ENCODE data around the gene RDH11.

The RDH11 gene, protein sequence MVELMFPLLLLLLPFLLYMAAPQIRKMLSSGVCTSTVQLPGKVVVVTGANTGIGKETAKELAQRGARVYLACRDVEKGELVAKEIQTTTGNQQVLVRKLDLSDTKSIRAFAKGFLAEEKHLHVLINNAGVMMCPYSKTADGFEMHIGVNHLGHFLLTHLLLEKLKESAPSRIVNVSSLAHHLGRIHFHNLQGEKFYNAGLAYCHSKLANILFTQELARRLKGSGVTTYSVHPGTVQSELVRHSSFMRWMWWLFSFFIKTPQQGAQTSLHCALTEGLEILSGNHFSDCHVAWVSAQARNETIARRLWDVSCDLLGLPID

DNA sequence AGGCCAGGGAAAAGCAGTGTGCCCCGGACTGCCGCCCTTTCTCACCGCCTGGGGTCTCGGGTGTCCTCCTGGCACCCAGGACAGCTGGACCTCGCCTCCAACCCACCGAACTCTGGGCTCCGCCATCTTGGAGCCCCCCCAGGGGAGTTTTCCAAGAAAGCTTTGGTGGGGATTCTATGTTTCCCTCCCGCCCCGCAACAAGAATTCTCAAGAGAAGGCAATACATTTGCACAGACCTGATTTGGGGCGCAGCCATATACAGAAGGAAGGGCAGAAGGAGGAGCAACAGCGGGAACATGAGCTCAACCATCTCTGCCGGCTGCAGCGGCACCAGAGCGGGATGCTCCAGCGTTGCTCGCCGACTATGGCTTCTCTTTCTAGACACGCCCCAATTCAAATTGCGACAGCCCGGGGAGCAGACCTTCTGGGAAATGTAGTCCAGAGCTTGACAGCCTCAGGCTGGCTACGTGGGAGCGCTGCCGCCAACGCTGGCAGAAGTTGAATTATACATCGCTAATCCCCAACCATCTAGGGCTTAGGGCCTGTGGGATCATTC, at the start of gene RDH11:
Gene RDH11, minus strand, starts transcription at position 371 of the 556 bp plus-strand sequence. Its CDS starts 61 bp downstream, at position 310.
- no peaks in the 10 kb centered on the region; the same call in 1 of the 2 replicates for H3K27me3 ChIP-seq (ENCODE audit: control insufficient read depth, insufficient read depth, low read length)
- H3K4me1 ChIP-seq (ENCODE audit: control insufficient read depth, insufficient read depth, low read length) = no peaks in the 10 kb centered on the region
- H3K27ac ChIP-seq (ENCODE audit: low read depth, low read length) = peak within 1 kb of the TSS; percentile 73; the same call in 1 of the 2 replicates
- peak within 1 kb of the TSS; percentile 100 for H3K4me3 ChIP-seq (ENCODE audit: low read depth, low read length)
- H3K9me3 ChIP-seq (ENCODE audit: control insufficient read depth, insufficient read depth, low read depth, low read length) = no peaks in the 10 kb centered on the region
- peaks cover 31% of the 10 kb centered on the region for H3K36me3 ChIP-seq (ENCODE audit: control insufficient read depth, insufficient read depth, low read length)
- peak within 1 kb of the TSS; percentile 97 for H3K9ac ChIP-seq (ENCODE audit: low read length)

DNA sequence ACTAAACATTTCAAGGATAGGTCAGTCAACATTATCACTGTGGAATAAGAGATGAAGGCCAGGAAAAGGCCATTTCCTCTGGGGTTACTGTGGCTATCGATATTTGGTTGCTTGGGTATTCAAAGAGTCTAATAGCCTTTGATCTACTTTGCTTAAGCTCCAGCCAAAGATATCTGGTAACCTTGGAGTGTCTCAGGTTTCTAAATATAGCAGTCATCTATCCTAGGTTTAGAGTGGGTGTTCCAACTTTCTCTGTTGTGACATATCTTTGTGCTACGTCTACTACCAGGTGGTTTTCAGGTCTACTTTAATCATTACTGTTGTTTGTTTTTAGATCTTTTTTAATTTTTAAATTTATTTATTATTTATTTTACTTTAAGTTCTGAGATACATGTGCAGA, 48.5 kb upstream of the RDH11 start:
- no peaks in the 10 kb centered on the region for H3K4me1 ChIP-seq (ENCODE audit: control insufficient read depth, insufficient read depth, low read length)
- no peak overlapping the region for H3K27ac ChIP-seq (ENCODE audit: low read depth, low read length)
- no peak overlapping the region for H3K9ac ChIP-seq (ENCODE audit: low read length)
- H3K27me3 ChIP-seq (ENCODE audit: control insufficient read depth, insufficient read depth, low read length) = no peaks in the 10 kb centered on the region
- no peaks in the 10 kb centered on the region for H3K9me3 ChIP-seq (ENCODE audit: control insufficient read depth, insufficient read depth, low read depth, low read length)
- no peak overlapping the region for H3K4me3 ChIP-seq (ENCODE audit: low read depth, low read length)
- peaks cover 19% of the 10 kb centered on the region for H3K36me3 ChIP-seq (ENCODE audit: control insufficient read depth, insufficient read depth, low read length)

DNA sequence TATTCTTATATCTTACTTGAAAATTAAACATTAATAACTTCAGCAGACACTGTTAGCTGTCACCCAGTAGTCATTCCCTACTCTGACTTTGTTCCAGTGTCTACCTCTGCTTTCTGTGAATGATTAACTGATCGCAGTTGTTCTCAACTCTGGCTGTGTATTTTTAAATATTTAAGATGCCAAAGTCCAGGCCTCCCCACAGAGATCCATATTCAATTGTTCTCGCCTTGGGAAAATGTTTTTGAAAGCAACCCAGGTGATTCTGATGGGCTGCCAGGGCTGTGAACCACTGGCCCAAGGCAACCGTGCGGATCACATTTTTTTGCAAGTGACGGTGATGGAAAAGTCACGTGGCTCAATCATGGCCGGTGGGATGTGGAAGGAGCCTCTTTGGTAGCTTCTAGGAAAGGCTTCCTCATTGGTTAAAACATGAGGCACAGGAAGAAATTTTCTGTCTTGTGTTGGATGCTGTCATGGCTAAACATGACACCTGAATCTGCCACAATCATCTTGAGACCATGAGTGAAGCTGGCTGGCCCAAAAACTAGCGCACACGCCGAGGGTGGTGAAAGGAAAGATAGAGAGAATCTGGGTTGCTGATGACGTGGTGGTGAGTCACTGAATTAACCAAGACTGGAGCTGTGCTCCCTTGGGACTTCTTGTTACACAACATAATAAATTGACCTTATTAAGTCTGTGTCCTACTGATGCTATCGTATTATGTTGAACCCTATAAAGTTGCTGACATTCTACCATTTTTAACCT, 43.4 kb upstream of the RDH11 start:
- Histone ChIP-seq H3K27ac (ENCODE audit: low read depth, low read length) (no peak overlapping the region), H3K9ac (ENCODE audit: low read length) (no peak overlapping the region), H3K36me3 (ENCODE audit: control insufficient read depth, insufficient read depth, low read length) (no peaks in the 10 kb centered on the region), H3K9me3 (ENCODE audit: control insufficient read depth, insufficient read depth, low read depth, low read length) (no peaks in the 10 kb centered on the region), H3K27me3 (ENCODE audit: control insufficient read depth, insufficient read depth, low read length) (no peaks in the 10 kb centered on the region), H3K4me1 (ENCODE audit: control insufficient read depth, insufficient read depth, low read length) (no peaks in the 10 kb centered on the region), H3K4me3 (ENCODE audit: low read depth, low read length) (no peak overlapping the region)

DNA sequence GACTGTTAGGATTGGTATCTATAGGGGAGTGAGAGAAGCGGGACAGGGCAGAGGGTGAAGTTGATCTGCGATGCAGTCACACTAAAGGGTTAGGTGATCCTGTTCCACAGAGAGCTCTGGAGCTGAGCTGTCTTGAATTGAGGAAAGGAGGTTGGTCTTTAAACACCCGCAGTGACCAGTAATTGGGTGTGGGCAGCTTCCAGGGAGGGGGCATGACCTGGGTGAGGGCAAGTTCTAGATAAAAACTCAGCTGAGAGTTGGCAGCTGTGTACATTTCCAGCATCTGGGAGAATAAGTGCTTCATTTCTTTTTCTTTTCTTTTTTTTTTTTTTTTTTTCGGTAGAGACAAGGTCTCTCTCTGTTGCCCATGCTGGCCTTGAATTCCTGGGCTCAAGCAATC, 41.2 kb upstream of the RDH11 start:
- Histone ChIP-seq H3K9me3 (ENCODE audit: control insufficient read depth, insufficient read depth, low read depth, low read length) (no peaks in the 10 kb centered on the region), H3K27me3 (ENCODE audit: control insufficient read depth, insufficient read depth, low read length) (no peaks in the 10 kb centered on the region), H3K9ac (ENCODE audit: low read length) (no peak overlapping the region), H3K4me3 (ENCODE audit: low read depth, low read length) (no peak overlapping the region), H3K27ac (ENCODE audit: low read depth, low read length) (no peak overlapping the region), H3K4me1 (ENCODE audit: control insufficient read depth, insufficient read depth, low read length) (no peaks in the 10 kb centered on the region), H3K36me3 (ENCODE audit: control insufficient read depth, insufficient read depth, low read length) (no peaks in the 10 kb centered on the region)

DNA sequence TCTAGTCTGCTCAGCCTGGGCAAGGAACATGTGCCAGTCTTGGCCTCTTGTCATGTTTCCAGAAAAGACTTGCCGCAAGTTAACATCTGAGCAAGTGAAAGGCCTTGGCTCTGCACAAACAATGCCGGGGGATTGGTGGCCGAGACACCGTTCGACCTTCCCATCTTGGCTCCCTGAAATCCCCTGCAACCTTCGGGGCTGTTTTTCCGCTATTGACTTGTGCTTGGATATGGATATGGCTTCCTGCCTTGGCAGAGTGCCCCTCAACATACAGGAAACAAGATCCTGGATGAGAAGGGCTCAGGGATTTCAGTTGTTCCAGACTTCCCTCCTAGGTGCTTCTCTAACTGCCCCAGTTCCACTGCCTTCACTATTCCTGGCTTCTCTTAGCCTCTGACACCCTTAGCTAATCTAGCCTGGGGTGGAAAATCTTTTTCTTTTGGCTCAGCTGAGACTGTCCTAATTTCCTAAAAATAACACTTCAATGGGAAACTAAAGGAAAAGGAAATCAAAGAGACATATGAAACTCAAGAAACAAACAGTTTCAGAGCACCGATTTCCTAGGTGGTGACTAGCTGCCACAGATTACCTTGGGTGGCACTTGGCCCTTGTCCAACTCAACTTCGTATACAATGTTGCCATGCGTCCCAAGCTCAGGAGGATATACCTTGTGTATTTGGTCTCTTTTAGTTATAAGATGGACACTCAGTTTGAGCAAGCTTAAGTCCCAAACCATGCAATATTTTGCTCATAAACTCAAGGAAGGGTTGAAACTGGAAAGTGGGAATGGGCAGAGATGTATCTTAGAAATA, 40.0 kb upstream of the RDH11 start:
- Histone ChIP-seq H3K36me3 (ENCODE audit: control insufficient read depth, insufficient read depth, low read length) (no peaks in the 10 kb centered on the region), H3K27ac (ENCODE audit: low read depth, low read length) (no peak overlapping the region), H3K9me3 (ENCODE audit: control insufficient read depth, insufficient read depth, low read depth, low read length) (no peaks in the 10 kb centered on the region), H3K27me3 (ENCODE audit: control insufficient read depth, insufficient read depth, low read length) (no peaks in the 10 kb centered on the region), H3K4me1 (ENCODE audit: control insufficient read depth, insufficient read depth, low read length) (no peaks in the 10 kb centered on the region), H3K9ac (ENCODE audit: low read length) (no peak overlapping the region), H3K4me3 (ENCODE audit: low read depth, low read length) (no peak overlapping the region)

DNA sequence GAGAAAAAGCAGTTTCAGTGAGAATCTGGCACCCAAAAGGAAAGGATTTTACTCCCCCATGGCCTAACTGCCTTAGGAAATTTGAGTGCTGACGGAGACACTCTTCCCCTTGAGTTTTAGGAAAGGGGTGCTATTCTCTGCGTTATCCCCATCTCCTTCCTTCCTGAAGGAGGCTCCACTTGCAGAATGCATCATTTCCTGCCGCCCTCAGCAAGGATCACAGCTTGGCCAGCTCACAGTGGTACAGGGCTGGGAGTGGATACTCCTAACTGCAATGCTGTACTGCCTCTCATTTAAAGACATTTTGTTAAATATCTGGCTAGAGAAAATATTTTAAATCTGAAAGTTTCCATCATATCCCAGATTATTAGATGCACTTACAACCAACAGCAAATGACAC, 39.1 kb upstream of the RDH11 start:
- Histone ChIP-seq H3K4me1 (ENCODE audit: control insufficient read depth, insufficient read depth, low read length) (peaks cover 6% of the 10 kb centered on the region), H3K36me3 (ENCODE audit: control insufficient read depth, insufficient read depth, low read length) (no peaks in the 10 kb centered on the region), H3K9me3 (ENCODE audit: control insufficient read depth, insufficient read depth, low read depth, low read length) (no peaks in the 10 kb centered on the region), H3K4me3 (ENCODE audit: low read depth, low read length) (no peak overlapping the region), H3K9ac (ENCODE audit: low read length) (no peak overlapping the region), H3K27ac (ENCODE audit: low read depth, low read length) (no peak overlapping the region), H3K27me3 (ENCODE audit: control insufficient read depth, insufficient read depth, low read length) (no peaks in the 10 kb centered on the region)

DNA sequence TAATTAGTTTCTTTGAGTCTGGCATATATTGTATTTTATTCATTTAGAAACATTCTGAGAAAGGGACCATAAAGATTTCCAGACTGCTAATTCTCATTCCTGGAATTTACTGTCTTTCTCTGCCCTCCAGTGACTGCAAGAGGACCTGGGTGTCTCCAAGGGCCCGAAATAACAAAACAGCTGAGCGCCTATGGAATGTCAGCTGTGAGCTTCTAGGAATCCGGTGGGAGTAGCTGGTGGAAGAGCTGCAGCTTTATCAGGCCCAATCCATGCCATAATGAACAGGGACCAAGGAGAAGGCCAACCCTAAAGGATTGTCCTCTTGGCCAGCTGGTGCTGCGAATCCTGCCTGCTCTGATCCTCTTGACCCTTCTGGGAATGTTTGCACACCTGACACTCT, 38.1 kb upstream of the RDH11 start:
- H3K36me3 ChIP-seq (ENCODE audit: control insufficient read depth, insufficient read depth, low read length) = no peaks in the 10 kb centered on the region
- no peak overlapping the region for H3K4me3 ChIP-seq (ENCODE audit: low read depth, low read length)
- no peaks in the 10 kb centered on the region for H3K27me3 ChIP-seq (ENCODE audit: control insufficient read depth, insufficient read depth, low read length)
- peaks cover 16% of the 10 kb centered on the region for H3K4me1 ChIP-seq (ENCODE audit: control insufficient read depth, insufficient read depth, low read length)
- H3K9me3 ChIP-seq (ENCODE audit: control insufficient read depth, insufficient read depth, low read depth, low read length) = no peaks in the 10 kb centered on the region
- no peak overlapping the region for H3K27ac ChIP-seq (ENCODE audit: low read depth, low read length)
- H3K9ac ChIP-seq (ENCODE audit: low read length) = no peak overlapping the region

DNA sequence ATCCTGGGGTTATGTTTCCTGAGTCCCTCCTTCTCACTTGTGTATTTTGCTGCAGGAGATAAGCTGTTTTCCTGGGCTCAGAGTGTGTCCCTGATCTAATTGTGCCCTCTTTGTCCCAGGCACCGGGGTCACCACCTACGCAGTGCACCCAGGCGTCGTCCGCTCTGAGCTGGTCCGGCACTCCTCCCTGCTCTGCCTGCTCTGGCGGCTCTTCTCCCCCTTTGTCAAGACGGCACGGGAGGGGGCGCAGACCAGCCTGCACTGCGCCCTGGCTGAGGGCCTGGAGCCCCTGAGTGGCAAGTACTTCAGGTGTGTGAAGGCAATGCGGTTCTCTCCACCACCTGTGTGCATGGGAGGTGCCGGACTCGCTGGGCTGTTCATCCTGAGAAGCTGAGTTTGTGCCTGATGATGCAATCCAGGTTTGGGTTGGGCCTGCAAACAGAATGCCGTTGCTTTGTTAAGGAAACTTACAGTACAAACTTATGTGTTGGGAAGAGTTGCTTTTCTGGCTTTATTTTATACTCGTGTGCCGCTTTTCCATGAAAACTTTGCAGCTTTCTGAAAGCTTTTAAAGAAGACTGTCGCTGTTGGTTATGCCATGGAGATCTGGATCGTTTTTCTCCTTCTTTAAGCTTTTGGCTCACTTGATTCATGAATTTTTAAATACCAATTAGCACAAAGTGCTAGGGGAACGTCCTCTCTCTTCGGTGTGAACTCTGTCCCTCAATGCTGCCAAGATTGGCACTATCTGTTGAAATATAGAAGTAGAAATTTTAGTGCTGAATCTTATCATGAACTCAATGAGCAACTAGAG, 33.7 kb upstream of the RDH11 start:
- Histone ChIP-seq H3K4me3 (ENCODE audit: low read depth, low read length) (peak overlapping the region; percentile 11), H3K4me1 (ENCODE audit: control insufficient read depth, insufficient read depth, low read length) (peaks cover 20% of the 10 kb centered on the region), H3K9ac (ENCODE audit: low read length) (peak overlapping the region; percentile 40), H3K9me3 (ENCODE audit: control insufficient read depth, insufficient read depth, low read depth, low read length) (no peaks in the 10 kb centered on the region; the same call in 1 of the 2 replicates), H3K36me3 (ENCODE audit: control insufficient read depth, insufficient read depth, low read length) (no peaks in the 10 kb centered on the region), H3K27ac (ENCODE audit: low read depth, low read length) (0 out of 2 replicates have a peak overlapping the region, but pooled peaks have one; percentile 19), H3K27me3 (ENCODE audit: control insufficient read depth, insufficient read depth, low read length) (peaks cover 3% of the 10 kb centered on the region; the same call in 1 of the 2 replicates)

DNA sequence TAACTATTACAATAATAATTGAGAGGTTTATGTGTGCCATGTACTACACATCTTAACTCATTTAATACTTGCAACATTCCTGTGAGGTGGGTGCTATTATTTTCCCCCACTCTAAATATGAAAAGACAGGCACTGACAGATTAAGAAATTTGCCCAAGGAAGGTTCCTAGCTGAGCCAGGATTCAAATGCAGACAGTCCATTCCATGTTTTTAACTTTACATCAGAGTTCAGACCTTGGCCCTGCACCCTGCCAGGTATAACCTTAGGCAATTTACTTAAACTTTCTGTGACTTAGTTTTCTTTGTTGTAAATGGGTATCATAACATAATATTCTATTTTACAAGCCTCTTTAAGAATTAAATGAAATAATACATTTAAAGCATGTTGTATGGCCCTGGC, 32.7 kb upstream of the RDH11 start:
- Histone ChIP-seq H3K27me3 (ENCODE audit: control insufficient read depth, insufficient read depth, low read length) (peaks cover 3% of the 10 kb centered on the region; the same call in 1 of the 2 replicates), H3K27ac (ENCODE audit: low read depth, low read length) (no peak overlapping the region), H3K4me3 (ENCODE audit: low read depth, low read length) (no peak overlapping the region), H3K36me3 (ENCODE audit: control insufficient read depth, insufficient read depth, low read length) (no peaks in the 10 kb centered on the region), H3K4me1 (ENCODE audit: control insufficient read depth, insufficient read depth, low read length) (peaks cover 20% of the 10 kb centered on the region), H3K9ac (ENCODE audit: low read length) (no peak overlapping the region), H3K9me3 (ENCODE audit: control insufficient read depth, insufficient read depth, low read depth, low read length) (no peaks in the 10 kb centered on the region; the same call in 1 of the 2 replicates)

DNA sequence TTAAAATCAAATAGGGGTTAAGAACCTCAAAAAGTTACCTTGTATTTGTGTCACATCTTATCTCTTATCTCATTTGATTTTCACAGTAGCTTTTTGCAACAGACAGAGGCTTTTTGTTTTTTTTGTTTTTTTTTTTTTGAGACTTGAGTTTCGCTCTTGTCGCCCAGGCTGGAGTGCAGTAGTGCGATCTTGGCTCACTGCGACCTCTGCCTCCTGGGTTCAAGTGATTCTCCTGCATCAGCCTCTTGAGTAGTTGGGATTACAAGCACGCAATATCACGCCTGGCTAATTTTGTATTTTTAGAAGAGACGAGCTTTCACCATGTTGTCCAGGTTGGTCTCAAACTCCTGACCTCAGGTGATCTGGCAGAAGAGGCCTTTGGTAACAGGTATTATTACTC, 31.8 kb upstream of the RDH11 start:
- H3K36me3 ChIP-seq (ENCODE audit: control insufficient read depth, insufficient read depth, low read length) = no peaks in the 10 kb centered on the region
- peaks cover 3% of the 10 kb centered on the region; the same call in 1 of the 2 replicates for H3K27me3 ChIP-seq (ENCODE audit: control insufficient read depth, insufficient read depth, low read length)
- no peak overlapping the region for H3K9ac ChIP-seq (ENCODE audit: low read length)
- no peak overlapping the region for H3K27ac ChIP-seq (ENCODE audit: low read depth, low read length)
- H3K4me1 ChIP-seq (ENCODE audit: control insufficient read depth, insufficient read depth, low read length) = peaks cover 20% of the 10 kb centered on the region
- no peaks in the 10 kb centered on the region; the same call in 1 of the 2 replicates for H3K9me3 ChIP-seq (ENCODE audit: control insufficient read depth, insufficient read depth, low read depth, low read length)
- no peak overlapping the region for H3K4me3 ChIP-seq (ENCODE audit: low read depth, low read length)

Data from HUES6 (cell line).